AG04449 (cell line): ENCODE results near the gene KLHL29.

Source experiments
- CTCF ChIA-PET: fragments of 350-600 bp; formaldehyde crosslinking; extraction: SDS; loops from one replicate; lab custom pipeline; 2021; ENCODE audit warnings: antibody characterized with exemption; lab: Yijun Ruan, JAX
- POLR2A ChIA-PET: fragments of 400-600, 350-600 bp; formaldehyde crosslinking; extraction: SDS; loops from one replicate; lab custom pipeline; 2020; ENCODE audit warnings: antibody characterized with exemption, inconsistent platforms; lab: Yijun Ruan, JAX
- DNase-seq: peaks from one replicate; pipeline ENCODE4 v3.0.0-alpha.2; 2010; ENCODE audit warnings: low read depth, low spot score
- H3K4me3 ChIP-seq: 2 replicates; pipeline ENCODE4 v1.5.1; 2011; ENCODE audit warnings: low read depth, mild to moderate bottlenecking, control low read depth, low read length
- TF ChIP-seq, protein P1 (sequence below): IDR thresholded peaks from one replicate; pipeline ENCODE4 v1.5.1; 2011; ENCODE audit warnings: mild to moderate bottlenecking, moderate library complexity, low read length, control low read depth, inconsistent platforms; ENCODE audit not compliant: insufficient read depth; ENCODE audit errors: missing control alignments

The KLHL29 gene

DNA sequence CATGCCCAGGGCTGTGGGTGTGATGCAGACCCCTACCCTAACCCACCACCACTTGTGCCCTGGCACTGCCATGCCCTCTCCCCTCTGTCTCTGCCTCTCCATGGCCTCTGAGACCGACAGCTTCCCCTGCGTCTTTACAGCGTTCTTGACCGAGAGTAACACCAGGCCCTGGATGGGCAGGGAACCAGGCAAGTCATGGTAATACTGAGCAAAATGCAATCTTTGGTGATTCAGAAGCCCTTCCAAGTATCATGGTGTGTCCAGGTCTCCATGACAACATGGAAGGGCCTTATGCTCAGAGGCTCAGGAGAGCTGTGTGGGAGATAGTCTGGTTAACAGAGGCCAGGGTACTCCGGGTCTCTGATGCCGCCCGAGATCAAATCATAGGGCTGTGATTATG lies 176.1 kb downstream of the KLHL29 start:
- H3K4me3 ChIP-seq: no peak overlapping the region
- TF ChIP-seq, protein P1, sequence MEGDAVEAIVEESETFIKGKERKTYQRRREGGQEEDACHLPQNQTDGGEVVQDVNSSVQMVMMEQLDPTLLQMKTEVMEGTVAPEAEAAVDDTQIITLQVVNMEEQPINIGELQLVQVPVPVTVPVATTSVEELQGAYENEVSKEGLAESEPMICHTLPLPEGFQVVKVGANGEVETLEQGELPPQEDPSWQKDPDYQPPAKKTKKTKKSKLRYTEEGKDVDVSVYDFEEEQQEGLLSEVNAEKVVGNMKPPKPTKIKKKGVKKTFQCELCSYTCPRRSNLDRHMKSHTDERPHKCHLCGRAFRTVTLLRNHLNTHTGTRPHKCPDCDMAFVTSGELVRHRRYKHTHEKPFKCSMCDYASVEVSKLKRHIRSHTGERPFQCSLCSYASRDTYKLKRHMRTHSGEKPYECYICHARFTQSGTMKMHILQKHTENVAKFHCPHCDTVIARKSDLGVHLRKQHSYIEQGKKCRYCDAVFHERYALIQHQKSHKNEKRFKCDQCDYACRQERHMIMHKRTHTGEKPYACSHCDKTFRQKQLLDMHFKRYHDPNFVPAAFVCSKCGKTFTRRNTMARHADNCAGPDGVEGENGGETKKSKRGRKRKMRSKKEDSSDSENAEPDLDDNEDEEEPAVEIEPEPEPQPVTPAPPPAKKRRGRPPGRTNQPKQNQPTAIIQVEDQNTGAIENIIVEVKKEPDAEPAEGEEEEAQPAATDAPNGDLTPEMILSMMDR: no peak
- DNase-seq: no peak
- CTCF ChIA-PET: no interaction called here
- POLR2A ChIA-PET: no interaction called here

- CTCF ChIA-PET: no interaction called here
- TF ChIP-seq, protein P1: no peak
- no peak overlapping the region for H3K4me3 ChIP-seq
- POLR2A ChIA-PET: no interaction called here
- no peak for DNase-seq
Measured at GRCh38 chr2:23561544-23561943, 176.6 kb downstream of the KLHL29 start.

- POLR2A ChIA-PET: no interaction called here
- no peak for DNase-seq
- H3K4me3 ChIP-seq: no peak overlapping the region
- TF ChIP-seq, protein P1: no peak
- CTCF ChIA-PET: no interaction called here
Measured at GRCh38 chr2:23562143-23562542, 177.2 kb downstream of the KLHL29 start.

DNA sequence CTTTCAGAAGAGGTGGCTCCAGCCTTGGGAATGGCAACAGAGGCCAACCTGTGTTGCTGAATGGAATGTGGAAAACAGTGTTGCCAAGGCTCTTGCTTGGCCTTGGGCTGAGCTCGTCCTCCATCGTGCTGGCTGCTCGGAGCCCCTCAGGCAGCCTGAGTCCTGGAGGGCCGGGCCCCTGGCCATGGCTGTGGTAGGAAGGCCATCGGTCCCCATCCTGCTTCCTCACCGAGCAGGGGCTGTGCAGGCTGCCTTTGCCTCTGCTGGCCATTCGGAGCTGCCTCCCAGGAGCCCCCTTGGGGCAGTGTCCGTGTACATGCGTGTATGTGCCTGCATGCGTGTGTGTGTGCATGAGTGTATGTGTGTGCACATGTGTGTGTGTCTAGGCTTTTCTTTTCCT lies 178.2 kb downstream of the KLHL29 start:
- H3K4me3 ChIP-seq: no peak overlapping the region
- ChIA-PET POLR2A (no interaction called here), CTCF (interaction anchor here (0.9 to 1.2 kb wide), 2 partner anchors 12 to 30 kb away, joined by 3 read pairs; no protein-coding TSS in a partner anchor)

GRCh38 chr2:23563673-23564614 lies 179.0 kb downstream of the KLHL29 start:
- no peak for DNase-seq
- CTCF ChIA-PET: interaction anchor here (0.6 to 1.2 kb wide), 3 partner anchors 12 to 40 kb away, joined by 3 read pairs; no protein-coding TSS in a partner anchor
- TF ChIP-seq, protein P1: no peak
- POLR2A ChIA-PET: no interaction called here
- no peak overlapping the region for H3K4me3 ChIP-seq

More for the DNA sequence above, 178.2 kb downstream of the KLHL29 start:
- DNase-seq: no peak
- TF ChIP-seq, protein P1: no peak

DNA sequence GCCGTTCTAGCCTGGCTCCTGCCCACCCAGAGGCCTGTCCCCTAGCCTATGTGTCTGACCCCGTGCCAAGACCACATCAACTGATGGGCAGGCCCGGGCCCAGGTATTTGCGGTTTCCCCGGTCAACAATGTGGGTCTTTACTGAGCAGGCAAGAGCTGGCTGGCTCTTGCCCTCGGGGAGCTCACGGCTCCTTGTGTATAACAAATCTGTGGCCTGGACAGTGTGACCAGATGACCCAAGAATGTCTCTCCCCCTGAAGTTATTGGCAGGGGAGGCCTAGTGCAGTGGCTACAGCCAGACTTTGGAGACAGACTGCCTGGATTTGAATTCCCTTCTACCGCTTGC lies 179.6 kb downstream of the KLHL29 start:
- POLR2A ChIA-PET: no interaction called here
- TF ChIP-seq, protein P1: no peak
- no peak overlapping the region for H3K4me3 ChIP-seq
- DNase-seq: no peak
- CTCF ChIA-PET: no interaction called here
